DMS53 treated with DMSO at 0.1 percent for 48 hours (cell line): Measurements from ENCODE around the gene ITPK1.
"Not testable (repeated sequence)": the region's sequence is repeated elsewhere in the genome, so short reads cannot be mapped to it uniquely, and the experiment has no call there.

ENCODE experiments used
- DNase-seq: peaks from one replicate; lab custom pipeline; 2025; ENCODE audit not compliant: unreplicated experiment; lab: John Stamatoyannopoulos, UW

Gene ITPK1

GRCh38 chr14:93062890-93063289, 52.8 kb downstream of the ITPK1 start:
- DNase-seq = no peak

- DNase-seq = not testable (repeated sequence)
These were observed 53.7 kb downstream of the ITPK1 start for GRCh38 chr14:93062013-93062412.

GRCh38 chr14:93061380-93062012, 54.2 kb downstream of the ITPK1 start:
- no peak for DNase-seq

- DNase-seq = no peak
These were observed 54.9 kb downstream of the ITPK1 start for GRCh38 chr14:93060841-93061240.

GRCh38 chr14:93059917-93060545, 55.7 kb downstream of the ITPK1 start:
- DNase-seq = no peak

- no peak for DNase-seq
These were observed 56.5 kb downstream of the ITPK1 start for GRCh38 chr14:93059260-93059659.

- DNase-seq = no peak
These were observed 58.0 kb downstream of the ITPK1 start for GRCh38 chr14:93057586-93058280.

- DNase-seq = no peak
These were observed 58.7 kb downstream of the ITPK1 start for GRCh38 chr14:93056840-93057585.

GRCh38 chr14:93056166-93056839, 59.4 kb downstream of the ITPK1 start:
- DNase-seq = no peak

- DNase-seq = no peak
These were observed 60.0 kb downstream of the ITPK1 start for GRCh38 chr14:93055651-93056115.

GRCh38 chr14:93054876-93055275, 60.8 kb downstream of the ITPK1 start:
- DNase-seq = no peak

GRCh38 chr14:93054006-93054405, 61.7 kb downstream of the ITPK1 start:
- DNase-seq = no peak

GRCh38 chr14:93051600-93052546, 63.9 kb downstream of the ITPK1 start:
- DNase-seq = no peak

- DNase-seq = no peak
These were observed 65.0 kb downstream of the ITPK1 start for GRCh38 chr14:93050761-93051160.

GRCh38 chr14:93049867-93050331, 65.8 kb downstream of the ITPK1 start:
- no peak for DNase-seq

- no peak for DNase-seq
These were observed 66.4 kb downstream of the ITPK1 start for GRCh38 chr14:93049315-93049714.

- DNase-seq = no peak
These were observed 66.9 kb downstream of the ITPK1 start for GRCh38 chr14:93048843-93049242.

- DNase-seq = no peak
These were observed 68.1 kb downstream of the ITPK1 start for GRCh38 chr14:93047661-93048060.

GRCh38 chr14:93047157-93047556, 68.6 kb downstream of the ITPK1 start:
- no peak for DNase-seq

- no peak for DNase-seq
These were observed 69.0 kb downstream of the ITPK1 start for GRCh38 chr14:93046705-93047050.
